ENCODE results near the gene CCL14. TPM values are rescaled to one million over a fixed set of nuclear protein-coding genes. Genes with fewer than 3 reads are reported as not detected.

Gene CCL14
- total RNA-seq, 1 donor from 2014 or later: not detected

- peak; percentile 14 for DNase-seq (ENCODE audit: low read depth)
- no peaks in the 10 kb centered on the region for H3K9me3 ChIP-seq (ENCODE audit: insufficient read depth, low read depth, low read length)
- Mint-ChIP-seq H3K4me3 (ENCODE audit: unreplicated experiment) (no peak overlapping the region), H3K9me3 (ENCODE audit: unreplicated experiment) (no peaks in the 10 kb centered on the region), H3K27ac (ENCODE audit: unreplicated experiment) (no peak overlapping the region), H3K36me3 (ENCODE audit: low read depth, unreplicated experiment) (no peaks in the 10 kb centered on the region), H3K4me1 (ENCODE audit: low read depth, unreplicated experiment) (peaks cover 14% of the 10 kb centered on the region), H3K27me3 (ENCODE audit: low read depth, unreplicated experiment) (peaks cover 3% of the 10 kb centered on the region)
- H2AFZ ChIP-seq (ENCODE audit: low read depth, low read length): peak overlapping the region; percentile 30
- peaks cover 2% of the 10 kb centered on the region for H3K27me3 ChIP-seq (ENCODE audit: insufficient read depth, low read length)
- no peak overlapping the region for H3K27ac ChIP-seq (ENCODE audit: low read depth, low read length)
- H4K20me1 ChIP-seq (ENCODE audit: insufficient read depth, low read length): no peaks in the 10 kb centered on the region
- no peak for FAIRE-seq
- TF ChIP-seq CTCF (IDR thresholded peaks at IDR 0.05; ENCODE audit: insufficient read depth, low read depth, low read length): peak; percentile 79
- TF ChIP-seq EZH2 (IDR thresholded peaks at IDR 0.05; ENCODE audit: insufficient read depth, low read length): no peak
- H3K4me1 ChIP-seq (ENCODE audit: insufficient read depth, low read length): no peaks in the 10 kb centered on the region
- peak overlapping the region; percentile 43 for H3K4me2 ChIP-seq (ENCODE audit: low read length)
- no peaks in the 10 kb centered on the region for H3K79me2 ChIP-seq (ENCODE audit: insufficient read depth, low read length)
- H3K9ac ChIP-seq (ENCODE audit: low read length): no peak overlapping the region
- no peaks in the 10 kb centered on the region for H3K36me3 ChIP-seq (ENCODE audit: insufficient read depth, low read length)
- H3K4me3 ChIP-seq (ENCODE audit: insufficient read depth, low read depth, low read length): no peak overlapping the region
Measured at GRCh38 chr17:35947156-35947585, 39.4 kb downstream of the CCL14 start.

- no peaks in the 10 kb centered on the region for H3K4me1 ChIP-seq (ENCODE audit: insufficient read depth, low read length)
- no peak for FAIRE-seq
Measured at GRCh38 chr17:35944151-35944550, 42.4 kb downstream of the CCL14 start.

More at GRCh38 chr17:35944151-35944550, 42.4 kb downstream of the CCL14 start:
- no peak overlapping the region for H3K4me3 ChIP-seq (ENCODE audit: insufficient read depth, low read depth, low read length)
- Mint-ChIP-seq H3K36me3 (ENCODE audit: low read depth, unreplicated experiment) (no peaks in the 10 kb centered on the region), H3K4me3 (ENCODE audit: unreplicated experiment) (no peak overlapping the region), H3K9me3 (ENCODE audit: unreplicated experiment) (no peaks in the 10 kb centered on the region), H3K4me1 (ENCODE audit: low read depth, unreplicated experiment) (peaks cover 14% of the 10 kb centered on the region), H3K27me3 (ENCODE audit: low read depth, unreplicated experiment) (no peaks in the 10 kb centered on the region), H3K27ac (ENCODE audit: unreplicated experiment) (no peak overlapping the region)
- H3K79me2 ChIP-seq (ENCODE audit: insufficient read depth, low read length): no peaks in the 10 kb centered on the region
- H3K9me3 ChIP-seq (ENCODE audit: insufficient read depth, low read depth, low read length): no peaks in the 10 kb centered on the region
- no peaks in the 10 kb centered on the region for H3K36me3 ChIP-seq (ENCODE audit: insufficient read depth, low read length)
- H3K27ac ChIP-seq (ENCODE audit: low read depth, low read length): no peak overlapping the region
- H3K4me2 ChIP-seq (ENCODE audit: low read length): no peak overlapping the region
- no peak for TF ChIP-seq CTCF (IDR thresholded peaks at IDR 0.05; ENCODE audit: insufficient read depth, low read depth, low read length)
- no peak for TF ChIP-seq EZH2 (IDR thresholded peaks at IDR 0.05; ENCODE audit: insufficient read depth, low read length)
- H3K9ac ChIP-seq (ENCODE audit: low read length): no peak overlapping the region
- no peak overlapping the region for H2AFZ ChIP-seq (ENCODE audit: low read depth, low read length)
- no peak for DNase-seq (ENCODE audit: low read depth)
- peaks cover 2% of the 10 kb centered on the region for H3K27me3 ChIP-seq (ENCODE audit: insufficient read depth, low read length)
- H4K20me1 ChIP-seq (ENCODE audit: insufficient read depth, low read length): no peaks in the 10 kb centered on the region

Data from astrocyte (in vitro differentiated cells and primary cell).